ENCODE data around the gene MYH6.
"Not testable (repeated sequence)": the region's sequence is repeated elsewhere in the genome, so short reads cannot be mapped to it uniquely, and the experiment has no call there.

The MYH6 gene

GRCh38 chr14:23435543-23436326 lies 27.7 kb upstream of the MYH6 start, which contains the start of gene MYH7:
MYH7 (minus strand) TSS chr14:23435660; CDS start chr14:23433732, 1,928 bp downstream.
- no peak for DNase-seq (ENCODE audit: low read depth in 2 of 2)

GRCh38 chr14:23434488-23435222 lies 26.6 kb upstream of the MYH6 start:
- DNase-seq (ENCODE audit: low read depth in 2 of 2) = no peak

- no peak for DNase-seq (ENCODE audit: low read depth in 2 of 2)
These were observed 25.4 kb upstream of the MYH6 start for GRCh38 chr14:23433457-23433856.

- no peak for DNase-seq (ENCODE audit: low read depth in 2 of 2)
These were observed 24.9 kb upstream of the MYH6 start for GRCh38 chr14:23432946-23433345.

DNA sequence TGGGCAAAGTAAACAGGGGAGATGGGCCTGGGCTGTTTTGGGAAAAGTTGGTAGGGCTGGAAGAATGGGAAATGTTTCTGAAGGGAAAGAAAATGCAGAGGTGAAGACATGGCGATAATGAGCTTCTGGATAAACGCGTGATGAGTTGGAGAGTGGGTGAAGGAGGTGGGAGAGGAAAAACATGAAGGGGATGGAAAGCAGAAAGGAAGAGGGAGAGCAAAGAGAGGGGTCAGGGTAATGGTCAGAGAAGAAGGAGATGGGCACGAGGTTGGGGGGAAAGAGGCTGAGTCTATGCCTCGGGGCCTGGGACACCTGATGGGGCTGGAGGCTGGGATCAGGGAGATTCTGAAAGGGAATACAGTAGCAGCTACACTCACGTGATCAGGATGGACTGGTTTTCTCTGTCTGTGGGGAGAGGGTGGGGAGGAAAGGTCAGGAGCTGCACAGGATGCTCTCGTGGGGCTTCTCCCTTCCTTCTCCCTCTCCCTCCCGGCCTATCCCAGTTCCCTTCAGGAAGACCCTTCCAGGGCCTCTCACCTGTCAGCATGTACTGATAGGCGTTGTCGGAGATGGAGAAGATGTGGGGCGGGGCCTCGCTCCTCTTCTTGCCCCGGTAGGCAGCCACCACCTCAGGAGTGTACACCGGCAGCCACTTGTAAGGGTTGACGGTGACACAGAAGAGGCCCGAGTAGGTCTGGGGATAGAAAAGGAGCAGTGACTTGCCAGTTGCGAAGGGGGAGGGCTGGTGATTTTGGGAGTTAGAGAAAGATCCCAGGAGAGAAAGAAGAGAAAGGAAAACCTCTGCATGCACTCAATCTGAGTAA lies 24.2 kb upstream of the MYH6 start:
- no peak for DNase-seq (ENCODE audit: low read depth in 2 of 2)

DNA sequence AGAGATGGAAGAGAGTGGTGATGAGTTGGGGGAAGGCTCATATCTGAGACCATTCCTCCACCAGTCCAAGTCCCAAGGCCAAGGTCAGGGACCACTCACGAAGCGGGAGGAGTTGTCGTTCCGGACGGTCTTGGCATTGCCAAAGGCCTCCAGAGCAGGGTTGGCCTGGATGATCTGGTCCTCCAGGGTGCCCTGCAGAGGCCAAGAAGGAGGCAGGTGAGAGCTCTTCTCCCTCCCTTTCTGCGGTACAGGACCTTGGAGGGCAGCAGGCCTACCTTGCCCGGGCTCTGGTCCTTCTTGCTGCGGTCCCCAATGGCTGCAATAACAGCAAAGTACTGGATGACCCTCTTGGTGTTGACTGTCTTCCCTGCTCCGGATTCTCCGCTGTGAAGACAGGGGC lies 23.4 kb upstream of the MYH6 start:
- DNase-seq (ENCODE audit: low read depth in 2 of 2) = no peak

- DNase-seq (ENCODE audit: low read depth in 2 of 2) = no peak
These were observed 22.6 kb upstream of the MYH6 start for GRCh38 chr14:23430723-23431085.

- no peak for DNase-seq (ENCODE audit: low read depth in 2 of 2)
These were observed 22.1 kb upstream of the MYH6 start for GRCh38 chr14:23430016-23430722.

DNA sequence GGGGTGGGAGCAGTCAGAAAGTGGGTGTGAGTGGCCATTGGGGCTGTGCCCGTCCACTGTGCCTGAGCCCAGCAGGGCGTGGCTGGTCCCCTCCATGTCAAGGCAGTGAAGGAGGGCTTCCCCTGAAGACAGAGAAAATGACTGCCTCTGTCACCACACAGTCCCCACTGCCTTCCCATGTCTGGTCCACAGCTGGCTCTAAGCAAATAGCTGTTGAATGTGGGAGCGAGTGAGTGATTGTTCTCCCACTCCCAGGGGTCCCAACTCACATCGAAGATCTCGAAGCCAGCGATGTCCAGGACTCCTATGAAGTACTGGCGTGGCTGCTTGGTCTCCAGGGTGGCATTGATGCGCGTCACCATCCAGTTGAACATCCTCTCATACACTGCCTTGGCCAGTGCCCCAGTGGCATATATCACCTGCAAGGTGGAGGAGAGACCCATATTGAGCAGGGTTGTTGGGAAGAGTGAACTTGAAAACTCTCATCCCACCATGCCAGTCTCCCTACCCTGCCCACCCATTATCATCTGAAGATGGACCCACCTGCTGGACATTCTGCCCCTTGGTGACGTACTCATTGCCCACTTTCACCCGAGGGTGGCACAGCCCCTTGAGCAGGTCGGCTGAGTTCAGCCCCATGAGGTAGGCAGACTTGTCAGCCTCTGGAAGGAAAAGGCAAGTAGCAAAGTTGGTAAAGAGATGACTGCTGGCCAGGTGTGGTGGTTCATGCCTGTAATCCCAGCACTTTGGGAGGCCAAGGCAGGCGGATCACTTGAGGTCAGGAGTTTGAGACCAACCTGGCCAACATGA lies 20.8 kb upstream of the MYH6 start:
- DNase-seq (ENCODE audit: low read depth in 2 of 2) = no peak

- not testable (repeated sequence) for DNase-seq (ENCODE audit: low read depth in 2 of 2)
These were observed 17.7 kb upstream of the MYH6 start for GRCh38 chr14:23425798-23426197.

- DNase-seq (ENCODE audit: low read depth in 2 of 2) = no peak
These were observed 17.1 kb upstream of the MYH6 start for GRCh38 chr14:23425169-23425568.

DNA sequence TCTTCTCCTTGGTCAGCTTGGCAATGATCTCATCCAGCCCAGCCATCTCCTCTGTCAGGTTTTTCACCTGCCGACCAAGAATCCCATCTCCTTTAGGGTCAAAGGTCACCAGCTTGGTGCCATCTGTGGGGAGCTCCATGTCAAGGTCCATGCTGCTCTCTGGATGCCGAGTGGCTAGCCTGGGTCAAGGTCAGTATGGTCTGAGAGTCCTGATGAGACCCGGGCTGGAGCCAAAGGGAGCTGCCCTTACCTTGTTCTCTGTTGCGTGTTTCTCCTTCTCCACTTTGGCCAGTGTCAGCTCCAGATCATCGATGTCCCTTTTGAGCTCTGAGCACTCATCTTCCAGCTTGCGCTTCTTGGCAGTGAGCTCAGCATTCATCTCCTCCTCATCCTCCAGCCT lies 15.6 kb upstream of the MYH6 start:
- DNase-seq (ENCODE audit: low read depth in 2 of 2) = no peak

GRCh38 chr14:23421594-23421993 lies 13.5 kb upstream of the MYH6 start:
- peak in 1 of 2 donors; percentile 2 for DNase-seq (ENCODE audit: low read depth in 2 of 2)

- DNase-seq (ENCODE audit: low read depth in 2 of 2) = not testable (repeated sequence)
These were observed 11.6 kb upstream of the MYH6 start for GRCh38 chr14:23419646-23420045.

- no peak for DNase-seq (ENCODE audit: low read depth in 2 of 2)
These were observed 9.9 kb upstream of the MYH6 start for GRCh38 chr14:23418021-23418420.

- DNase-seq (ENCODE audit: low read depth in 2 of 2) = not testable (repeated sequence)
These were observed 9.2 kb upstream of the MYH6 start for GRCh38 chr14:23417269-23417668.

DNA sequence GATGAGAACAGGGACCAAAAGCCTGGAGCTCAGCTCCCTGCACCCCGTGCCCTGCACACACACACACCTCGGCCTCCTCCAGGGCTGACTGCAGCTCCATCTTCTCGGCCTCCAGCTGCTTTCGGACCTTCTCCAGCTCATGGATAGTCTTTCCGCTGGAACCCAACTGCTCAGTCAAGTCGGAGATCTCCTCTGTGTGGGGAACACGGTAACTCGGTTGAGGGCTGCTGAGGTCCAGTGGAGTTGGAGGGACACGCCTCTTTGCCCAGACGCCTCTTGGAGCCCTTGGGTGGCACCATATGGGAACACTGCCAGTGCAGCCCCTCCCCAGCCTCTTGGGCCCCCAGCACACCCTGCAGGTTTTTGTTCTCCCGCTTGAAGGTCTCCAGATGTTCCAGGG lies 8.7 kb upstream of the MYH6 start:
- DNase-seq (ENCODE audit: low read depth in 2 of 2) = no peak

GRCh38 chr14:23415821-23416778 lies 8.0 kb upstream of the MYH6 start:
- no peak for DNase-seq (ENCODE audit: low read depth in 2 of 2)

Measured in stimulated activated CD4-positive, alpha-beta T cell treated with anti-CD3 and anti-CD28 coated beads, Interleukin-4, amount 100 ng/mL, for 48 hours (primary cell).